ENCODE data around the gene VCX2.
"Not testable (repeated sequence)": the region's sequence is repeated elsewhere in the genome, so short reads cannot be mapped to it uniquely, and the experiment has no call there.

The VCX2 gene

GRCh38 chrX:8183346-8183745 is 12.3 kb upstream of the VCX2 start:
- no peak for DNase-seq (ENCODE audit: low read depth in 1 of 2, low spot score in 1 of 2)
- H3K4me3 ChIP-seq (replicated peaks; ENCODE audit: insufficient read depth, low read length): no peak overlapping the region
- no peak overlapping the region for H3K27ac ChIP-seq (replicated peaks)
- TF ChIP-seq POLR2AphosphoS5 (IDR thresholded peaks at IDR 0.05; ENCODE audit: low read depth) (no peak), SPI1 (IDR thresholded peaks at IDR 0.05; ENCODE audit: borderline replicate concordance, low read depth) (no peak), REST (IDR thresholded peaks at IDR 0.05; ENCODE audit: insufficient replicate concordance, low read depth) (no peak), CTCF (IDR thresholded peaks at IDR 0.05; ENCODE audit: insufficient read depth, low read length) (no peak), GABPA (IDR thresholded peaks at IDR 0.05; ENCODE audit: low read depth) (no peak)
- H3K27me3 ChIP-seq (ENCODE audit: insufficient read depth, poor library complexity, severe bottlenecking): no peaks in the 10 kb centered on the region

- DNase-seq (ENCODE audit: low read depth in 1 of 2, low spot score in 1 of 2): no peak
- no peak overlapping the region for H3K27ac ChIP-seq (replicated peaks)
Measured at GRCh38 chrX:8179656-8180055, 8.6 kb upstream of the VCX2 start.

DNA sequence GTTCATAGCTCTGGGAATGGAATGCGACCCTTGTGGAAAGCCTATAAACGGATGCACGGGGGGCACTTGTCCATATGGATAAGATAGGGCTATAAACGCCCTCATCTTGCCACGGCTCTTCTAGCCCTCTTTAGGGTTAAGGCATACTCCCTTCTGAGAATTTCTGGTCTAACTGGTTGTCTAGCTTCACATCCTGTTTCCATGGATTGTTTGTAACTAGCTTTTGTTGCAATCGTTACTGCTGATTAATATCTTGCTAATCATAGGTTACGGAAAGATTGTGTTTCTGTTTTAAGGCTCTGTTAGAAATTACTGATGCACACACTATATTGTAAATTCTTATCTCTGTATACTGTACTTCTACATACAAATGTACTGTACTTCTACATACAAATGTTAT is 17.1 kb downstream of the VCX2 start:
- not testable (repeated sequence) for H3K4me3 ChIP-seq (replicated peaks; ENCODE audit: insufficient read depth, low read length); DNase-seq (ENCODE audit: low read depth in 1 of 2, low spot score in 1 of 2); H3K27ac ChIP-seq (replicated peaks); H3K27me3 ChIP-seq (ENCODE audit: insufficient read depth, poor library complexity, severe bottlenecking)

More at GRCh38 chrX:8179656-8180055, 8.6 kb upstream of the VCX2 start:
- TF ChIP-seq GABPA (IDR thresholded peaks at IDR 0.05; ENCODE audit: low read depth): no peak
- no peak for TF ChIP-seq POLR2AphosphoS5 (IDR thresholded peaks at IDR 0.05; ENCODE audit: low read depth)
- TF ChIP-seq REST (IDR thresholded peaks at IDR 0.05; ENCODE audit: insufficient replicate concordance, low read depth): no peak
- TF ChIP-seq SPI1 (IDR thresholded peaks at IDR 0.05; ENCODE audit: borderline replicate concordance, low read depth): no peak
- TF ChIP-seq CTCF (IDR thresholded peaks at IDR 0.05; ENCODE audit: insufficient read depth, low read length): no peak
- Histone ChIP-seq H3K27me3 (ENCODE audit: insufficient read depth, poor library complexity, severe bottlenecking) (no peaks in the 10 kb centered on the region), H3K4me3 (replicated peaks; ENCODE audit: insufficient read depth, low read length) (no peak overlapping the region)

DNA sequence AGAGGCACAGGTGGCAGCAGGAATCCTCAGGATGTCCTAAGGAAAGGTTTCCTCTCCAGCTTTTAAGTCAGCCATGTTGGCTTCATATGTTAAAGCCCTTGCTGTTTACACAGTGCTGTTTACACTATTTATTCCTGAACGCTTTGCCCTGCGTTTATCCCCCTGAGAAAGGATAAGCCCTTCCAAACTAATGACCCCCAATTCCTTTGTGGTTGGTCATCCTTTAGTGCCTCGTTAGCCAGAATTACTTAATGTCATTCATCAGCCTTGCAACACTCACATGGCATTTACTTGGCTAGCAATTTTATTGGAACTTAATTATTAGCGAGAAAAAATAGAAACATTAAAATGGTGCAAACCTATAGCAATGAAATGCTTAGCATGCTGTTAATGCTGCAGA is 23.8 kb downstream of the VCX2 start:
- H3K4me3 ChIP-seq (replicated peaks; ENCODE audit: insufficient read depth, low read length): no peak overlapping the region
- DNase-seq (ENCODE audit: low read depth in 1 of 2, low spot score in 1 of 2): no peak
- TF ChIP-seq CTCF (IDR thresholded peaks at IDR 0.05; ENCODE audit: insufficient read depth, low read length) (no peak), GABPA (IDR thresholded peaks at IDR 0.05; ENCODE audit: low read depth) (no peak), POLR2AphosphoS5 (IDR thresholded peaks at IDR 0.05; ENCODE audit: low read depth) (no peak), SPI1 (IDR thresholded peaks at IDR 0.05; ENCODE audit: borderline replicate concordance, low read depth) (no peak), REST (IDR thresholded peaks at IDR 0.05; ENCODE audit: insufficient replicate concordance, low read depth) (no peak)
- no peaks in the 10 kb centered on the region for H3K27me3 ChIP-seq (ENCODE audit: insufficient read depth, poor library complexity, severe bottlenecking)
- H3K27ac ChIP-seq (replicated peaks): no peak overlapping the region

Measured in HL-60 (cell line).